Stimulated activated CD4-positive, alpha-beta T cell treated with anti-CD3 and anti-CD28 coated beads, Interleukin-2, amount 100 ng/mL, for 4 hours (primary cell): ENCODE measurements around the gene SVIP.

ENCODE experiments used
- DNase-seq: peaks from one replicate; pipeline ENCODE4 v3.0.0-alpha.2; 2020; ENCODE audit warnings: low read depth

The SVIP gene

GRCh38 chr11:22829231-22830081 lies at the start of gene SVIP:
TSS of gene SVIP (minus strand) at chr11:22829801. CDS start at chr11:22829748, 53 bp downstream.
- DNase-seq, result peak; percentile 88

GRCh38 chr11:22878604-22879003 lies 49.0 kb upstream of the SVIP start:
- no peak for DNase-seq

- no peak for DNase-seq
Observed at GRCh38 chr11:22878039-22878438, 48.4 kb upstream of the SVIP start.

- DNase-seq, result peak; percentile 39
Observed at GRCh38 chr11:22875869-22876473, 46.4 kb upstream of the SVIP start.

GRCh38 chr11:22869325-22869724 lies 39.7 kb upstream of the SVIP start:
- no peak for DNase-seq

GRCh38 chr11:22860241-22860640 lies 30.6 kb upstream of the SVIP start, which contains the start of gene CCDC179:
TSS of gene CCDC179 (minus strand) at chr11:22860474. CDS start at chr11:22860421, 53 bp downstream.
- no peak for DNase-seq

GRCh38 chr11:22859756-22860155 lies 30.2 kb upstream of the SVIP start:
- no peak for DNase-seq

- no peak for DNase-seq
Observed at GRCh38 chr11:22851477-22851876, 21.9 kb upstream of the SVIP start.

GRCh38 chr11:22846726-22847125 lies 17.1 kb upstream of the SVIP start:
- no peak for DNase-seq

GRCh38 chr11:22832315-22833015 lies 2.9 kb upstream of the SVIP start:
- DNase-seq, result no peak

GRCh38 chr11:22830082-22830414 lies 447 bp upstream of the SVIP start:
- no peak for DNase-seq

- DNase-seq, result no peak
Observed at GRCh38 chr11:22828373-22828772, 1.2 kb downstream of the SVIP start.

GRCh38 chr11:22822203-22822602 lies 7.4 kb downstream of the SVIP start:
- no peak for DNase-seq

GRCh38 chr11:22809893-22810292 lies 19.7 kb downstream of the SVIP start:
- no peak for DNase-seq

GRCh38 chr11:22808571-22809197 lies 20.9 kb downstream of the SVIP start:
- DNase-seq, result no peak

GRCh38 chr11:22807855-22808570 lies 21.6 kb downstream of the SVIP start:
- DNase-seq, result no peak

GRCh38 chr11:22807391-22807790 lies 22.2 kb downstream of the SVIP start:
- no peak for DNase-seq

GRCh38 chr11:22802861-22803260 lies 26.7 kb downstream of the SVIP start:
- no peak for DNase-seq

GRCh38 chr11:22800482-22800881 lies 29.1 kb downstream of the SVIP start:
- DNase-seq, result no peak

- no peak for DNase-seq
Observed at GRCh38 chr11:22798901-22799300, 30.7 kb downstream of the SVIP start.

- no peak for DNase-seq
Observed at GRCh38 chr11:22797047-22797446, 32.6 kb downstream of the SVIP start.

- no peak for DNase-seq
Observed at GRCh38 chr11:22795914-22796313, 33.7 kb downstream of the SVIP start.
